Prostate gland (tissue), 2 donors: Measurements from ENCODE around the gene NOP56. TPM values are rescaled to one million over a fixed set of nuclear protein-coding genes. Genes with fewer than 3 reads are reported as not detected.

Experiments used
- DNase-seq: peaks from one replicate; pipeline ENCODE4 v3.0.0-alpha.2; 2019; ENCODE audit warnings: low spot score
- H3K27ac ChIP-seq, 2 donors: fragments of 200-600 bp; sonication (generic); 2 replicates each; pipeline ENCODE4 v1.5.1; 2017 to 2019
- H3K27me3 ChIP-seq: fragments of 200-600 bp; sonication (generic); replicated peaks from 2 replicates; pipeline ENCODE4 v1.5.1; 2019; ENCODE audit not compliant: insufficient read depth
- H3K36me3 ChIP-seq, 2 donors: fragments of 200-600 bp; sonication (generic); 1 replicate in 1 of 2; 2 replicates in 1 of 2; pipeline versions ENCODE4 v1.5.1 to v1.8.1; 2017 to 2019
- H3K4me1 ChIP-seq: fragments of 200-600 bp; sonication (generic); replicated peaks from 2 replicates; pipeline ENCODE4 v1.5.1; 2019
- H3K4me3 ChIP-seq, 2 donors: fragments of 200-600 bp; sonication (generic); 2 replicates each; pipeline ENCODE4 v1.5.1; 2017 to 2019
- H3K9me3 ChIP-seq: fragments of 200-600 bp; sonication (generic); 2 replicates; pipeline ENCODE4 v1.5.1; 2017
- POLR2A ChIP-seq: fragments of 450-650 bp; IDR thresholded peaks from one replicate; pipeline ENCODE4 v1.6.1; 2016; ENCODE audit warnings: antibody characterized with exemption, mild to moderate bottlenecking
- POLR2AphosphoS5 ChIP-seq: sonication (generic); formaldehyde crosslinking; IDR thresholded peaks from one replicate; pipeline ENCODE4 v1.6.1; 2017; ENCODE audit warnings: antibody characterized with exemption
- WGBS: methylation state at CpG from one replicate; pipeline ENCODE4 v1.1.5; 2018; 5-methylcytosine and 5-hydroxymethylcytosine counted together
- intact Hi-C: fragments of 100-400 bp; cut with DNase I; formaldehyde crosslinking; loops from one replicate; pipeline ENCODE4 v1.14.2; 2022
- total RNA-seq, 2 donors: library from RNA; depleted of rRNA; stranded (reverse); fragments of >200 nt; gene quantifications; one replicate each; pipeline ENCODE4 v1.1.0, GENCODE V29; 2016
- TF ChIP-seq, protein P1 (sequence below), 4 experiments: fragments of 200-600 bp in 2 of 4; fragments of 450-650 bp in 2 of 4; sonication (generic) in 2 of 4; IDR thresholded peaks; 1 replicate in 3 of 4; 2 replicates in 1 of 4; pipeline ENCODE4 v1.5.1; 2016 to 2019; ENCODE audit warnings: antibody characterized with exemption in 4 of 4, mild to moderate bottlenecking in 2 of 4, moderate library complexity in 2 of 4

The NOP56 gene, protein sequence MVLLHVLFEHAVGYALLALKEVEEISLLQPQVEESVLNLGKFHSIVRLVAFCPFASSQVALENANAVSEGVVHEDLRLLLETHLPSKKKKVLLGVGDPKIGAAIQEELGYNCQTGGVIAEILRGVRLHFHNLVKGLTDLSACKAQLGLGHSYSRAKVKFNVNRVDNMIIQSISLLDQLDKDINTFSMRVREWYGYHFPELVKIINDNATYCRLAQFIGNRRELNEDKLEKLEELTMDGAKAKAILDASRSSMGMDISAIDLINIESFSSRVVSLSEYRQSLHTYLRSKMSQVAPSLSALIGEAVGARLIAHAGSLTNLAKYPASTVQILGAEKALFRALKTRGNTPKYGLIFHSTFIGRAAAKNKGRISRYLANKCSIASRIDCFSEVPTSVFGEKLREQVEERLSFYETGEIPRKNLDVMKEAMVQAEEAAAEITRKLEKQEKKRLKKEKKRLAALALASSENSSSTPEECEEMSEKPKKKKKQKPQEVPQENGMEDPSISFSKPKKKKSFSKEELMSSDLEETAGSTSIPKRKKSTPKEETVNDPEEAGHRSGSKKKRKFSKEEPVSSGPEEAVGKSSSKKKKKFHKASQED
- total RNA-seq = 100 to 1,000 TPM in 1 of 2 donors, 10 to 100 TPM in 1; 50.8 to 108 TPM

DNA sequence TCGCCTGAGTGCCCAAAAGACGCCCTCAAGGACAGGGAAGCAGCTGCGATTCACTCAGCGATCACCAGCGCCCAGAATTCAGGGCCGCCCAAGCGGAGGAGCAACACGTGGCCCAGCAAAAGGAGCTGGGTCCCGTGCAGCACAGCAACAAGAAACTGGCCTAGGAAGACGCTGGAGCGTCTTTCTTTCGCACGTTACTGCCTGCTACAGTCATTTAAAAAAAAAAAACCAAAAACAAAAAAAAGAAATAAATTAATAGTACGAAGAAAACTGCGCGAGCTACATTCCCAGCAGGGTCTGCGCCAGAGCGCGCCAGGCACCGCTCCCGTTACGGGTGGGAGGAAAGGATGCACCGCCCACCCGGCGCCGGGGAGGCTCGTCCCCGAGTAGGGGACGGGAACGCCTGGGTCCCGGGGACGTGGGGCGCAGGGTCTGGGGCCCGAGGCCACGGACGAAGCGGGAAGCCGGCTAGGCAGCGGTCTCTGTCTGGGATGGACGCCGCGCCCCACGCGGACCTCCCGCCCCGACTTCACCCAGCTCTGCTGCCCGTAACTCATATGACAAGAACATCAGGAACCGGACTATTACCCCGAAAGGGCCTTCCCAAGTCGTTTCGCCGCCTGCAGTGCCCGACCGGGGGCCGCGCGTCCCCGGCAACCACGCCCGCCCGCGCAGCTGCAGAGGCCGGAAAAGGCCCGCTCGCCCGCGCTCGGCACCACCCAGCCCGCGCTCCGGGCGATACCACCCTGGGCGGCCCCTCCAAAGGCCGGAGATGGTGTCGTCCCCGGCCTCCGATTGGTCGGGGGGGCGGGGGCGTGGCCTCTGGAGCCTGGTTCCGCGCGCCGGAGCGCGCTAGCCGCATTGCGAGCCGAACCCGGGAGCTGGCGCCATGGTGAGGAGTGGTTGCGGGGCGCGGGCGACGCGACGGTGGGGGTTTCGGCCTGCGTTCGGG is at the start of gene NOP56:
TSS of gene NOP56 (plus strand) at position 861 of the 952 bp plus-strand sequence. CDS start at position 890, 29 bp downstream.
- Histone ChIP-seq H3K4me3 (peak within 1 kb of the TSS; percentile 77 to 91), H3K9me3 (no peaks in the 10 kb centered on the region), H3K27ac (peak within 1 kb of the TSS; percentile 81 to 82), H3K4me1 (peaks cover 8% of the 10 kb centered on the region), H3K36me3 (peaks cover 22 to 24% of the 10 kb centered on the region in 2 donors), H3K27me3 (no peaks in the 10 kb centered on the region)
- WGBS = under 1% methylated on average over 48 of the region's 101 CpGs
- DNase-seq = peak; percentile 87
- intact Hi-C loops = loop anchor here (1.0 kb wide), 1 partner anchor 11 kb away; no protein-coding TSS in a partner anchor
- TF ChIP-seq, protein P1, sequence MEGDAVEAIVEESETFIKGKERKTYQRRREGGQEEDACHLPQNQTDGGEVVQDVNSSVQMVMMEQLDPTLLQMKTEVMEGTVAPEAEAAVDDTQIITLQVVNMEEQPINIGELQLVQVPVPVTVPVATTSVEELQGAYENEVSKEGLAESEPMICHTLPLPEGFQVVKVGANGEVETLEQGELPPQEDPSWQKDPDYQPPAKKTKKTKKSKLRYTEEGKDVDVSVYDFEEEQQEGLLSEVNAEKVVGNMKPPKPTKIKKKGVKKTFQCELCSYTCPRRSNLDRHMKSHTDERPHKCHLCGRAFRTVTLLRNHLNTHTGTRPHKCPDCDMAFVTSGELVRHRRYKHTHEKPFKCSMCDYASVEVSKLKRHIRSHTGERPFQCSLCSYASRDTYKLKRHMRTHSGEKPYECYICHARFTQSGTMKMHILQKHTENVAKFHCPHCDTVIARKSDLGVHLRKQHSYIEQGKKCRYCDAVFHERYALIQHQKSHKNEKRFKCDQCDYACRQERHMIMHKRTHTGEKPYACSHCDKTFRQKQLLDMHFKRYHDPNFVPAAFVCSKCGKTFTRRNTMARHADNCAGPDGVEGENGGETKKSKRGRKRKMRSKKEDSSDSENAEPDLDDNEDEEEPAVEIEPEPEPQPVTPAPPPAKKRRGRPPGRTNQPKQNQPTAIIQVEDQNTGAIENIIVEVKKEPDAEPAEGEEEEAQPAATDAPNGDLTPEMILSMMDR (IDR thresholded peaks at IDR 0.05) = peak in 2 of 4 experiments; percentile 2 to 21
- TF ChIP-seq POLR2AphosphoS5 (peak; percentile 73), POLR2A (peak; percentile 63)

DNA sequence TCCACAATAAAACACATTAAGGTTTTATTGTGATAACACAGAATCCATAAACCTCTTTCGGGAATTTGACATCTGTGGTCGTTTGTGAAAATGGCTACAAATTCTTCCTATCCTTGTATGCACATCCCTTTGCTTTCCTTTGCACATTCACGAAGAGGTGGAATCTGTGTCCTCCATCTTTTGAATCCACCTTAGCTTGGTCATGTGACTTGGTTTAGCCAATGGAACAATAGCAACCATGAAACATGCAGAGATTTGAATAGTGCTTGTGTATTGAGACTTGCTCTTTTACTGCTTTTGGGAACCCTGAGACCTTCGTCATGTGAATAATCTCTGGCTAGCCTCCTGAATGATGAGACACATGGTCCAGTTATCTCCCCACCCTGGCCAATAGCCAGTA is 49.7 kb upstream of the NOP56 start:
- intact Hi-C loops = no loop called here
- no peaks in the 10 kb centered on the region for H3K9me3 ChIP-seq
- 42% methylated on average over 4 of the region's 4 CpGs for WGBS
- no peak overlapping the region for H3K4me3 ChIP-seq
- no peak for DNase-seq
- H3K27me3 ChIP-seq = no peaks in the 10 kb centered on the region
- no peak overlapping the region for H3K27ac ChIP-seq
- no peaks in the 10 kb centered on the region for H3K36me3 ChIP-seq
- H3K4me1 ChIP-seq = no peaks in the 10 kb centered on the region
- TF ChIP-seq POLR2A (no peak), POLR2AphosphoS5 (no peak)
- TF ChIP-seq, protein P1 (IDR thresholded peaks at IDR 0.05) = no peak

DNA sequence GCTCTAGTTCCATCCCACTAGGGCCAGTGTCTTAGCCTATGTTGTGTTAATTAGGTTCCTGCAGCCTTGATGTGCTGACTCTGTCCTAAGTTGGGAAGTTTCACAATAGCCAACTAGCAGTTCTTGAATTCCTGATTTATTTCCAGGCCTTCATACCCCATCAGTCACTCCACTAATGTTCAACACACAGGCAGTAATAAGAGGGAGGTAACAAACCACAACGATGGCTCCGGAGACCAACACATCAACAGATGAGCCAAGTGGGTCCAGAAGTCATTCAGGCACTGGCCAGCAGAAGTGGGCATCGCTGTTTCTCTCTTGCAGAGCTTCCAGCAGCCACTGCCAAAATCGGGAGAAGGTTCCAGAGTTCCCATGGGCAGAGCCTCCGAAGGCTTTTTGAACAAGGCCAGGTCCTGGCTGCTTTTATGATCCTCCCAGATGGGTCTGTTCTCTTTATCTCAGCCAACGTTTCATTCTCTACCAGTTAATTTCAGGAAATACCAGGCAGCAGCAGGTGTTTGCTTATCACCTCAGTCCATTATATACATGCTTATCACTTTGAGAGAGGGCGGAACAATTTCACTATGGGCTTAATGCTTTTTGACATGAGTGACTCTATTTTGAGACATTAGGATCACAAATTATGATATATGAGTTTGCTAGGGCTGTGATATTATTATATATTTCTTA is 48.5 kb upstream of the NOP56 start:
- H3K4me1 ChIP-seq = no peaks in the 10 kb centered on the region
- no peak overlapping the region for H3K4me3 ChIP-seq
- H3K36me3 ChIP-seq = no peaks in the 10 kb centered on the region
- H3K27me3 ChIP-seq = no peaks in the 10 kb centered on the region
- H3K9me3 ChIP-seq = no peaks in the 10 kb centered on the region
- TF ChIP-seq POLR2AphosphoS5 = no peak
- TF ChIP-seq, protein P1 (IDR thresholded peaks at IDR 0.05) = no peak
- no peak for TF ChIP-seq POLR2A
- intact Hi-C loops = no loop called here
- 80% methylated on average over 7 of the region's 7 CpGs for WGBS
- no peak overlapping the region for H3K27ac ChIP-seq
- DNase-seq = no peak

DNA sequence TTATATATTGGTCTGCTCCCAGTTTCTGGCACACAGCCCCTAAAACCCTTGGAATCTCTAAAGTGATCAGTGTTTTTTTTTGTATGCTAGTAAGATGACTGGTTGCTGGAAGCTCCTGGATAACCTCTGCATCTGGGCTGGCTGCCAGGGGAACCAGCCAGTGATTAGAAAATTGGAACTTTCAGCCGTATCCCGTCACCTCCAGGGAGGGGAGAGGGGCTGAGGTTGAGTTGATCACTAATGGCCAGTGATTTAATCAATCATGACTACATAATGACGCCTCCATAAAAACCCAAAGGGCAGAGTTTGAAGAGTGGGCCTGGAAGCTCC is 48.0 kb upstream of the NOP56 start:
- TF ChIP-seq, protein P1 (IDR thresholded peaks at IDR 0.05) = no peak
- TF ChIP-seq POLR2A = no peak
- TF ChIP-seq POLR2AphosphoS5 = no peak
- intact Hi-C loops = no loop called here
- no peaks in the 10 kb centered on the region for H3K27me3 ChIP-seq
- 53% methylated on average over 3 of the region's 3 CpGs for WGBS
- H3K27ac ChIP-seq = no peak overlapping the region
- H3K36me3 ChIP-seq = no peaks in the 10 kb centered on the region
- no peaks in the 10 kb centered on the region for H3K4me1 ChIP-seq
- no peak overlapping the region for H3K4me3 ChIP-seq
- H3K9me3 ChIP-seq = no peaks in the 10 kb centered on the region
- DNase-seq = no peak
